Measurements from ENCODE around the gene ITGA1.
A peak's percentile ranks its signal among the peaks of the same experiment; 100 is the strongest.
"Not testable (repeated sequence)": the region's sequence is repeated elsewhere in the genome, so short reads cannot be mapped to it uniquely, and the experiment has no call there.

The ITGA1 gene

DNA sequence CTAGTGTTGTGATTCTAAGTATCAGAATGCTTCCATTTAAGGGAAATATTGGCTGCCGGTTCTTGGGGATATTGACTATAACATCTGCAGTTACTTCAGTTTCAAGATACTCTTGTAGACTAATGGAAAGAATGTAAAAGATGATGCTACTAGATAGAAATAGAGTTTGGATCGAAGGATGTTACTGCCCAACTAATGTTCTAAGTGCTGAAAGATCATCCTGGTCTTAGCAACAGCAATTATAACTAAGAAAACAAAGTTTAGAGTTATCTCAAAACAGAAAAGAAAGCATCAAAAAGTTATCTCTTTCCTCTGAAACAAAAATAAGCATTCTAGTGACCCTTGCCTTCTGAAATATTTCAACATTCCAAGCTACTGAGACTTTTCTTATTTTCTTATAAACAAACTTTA is 49.9 kb downstream of the ITGA1 start:
- DNase-seq: no peak

DNA sequence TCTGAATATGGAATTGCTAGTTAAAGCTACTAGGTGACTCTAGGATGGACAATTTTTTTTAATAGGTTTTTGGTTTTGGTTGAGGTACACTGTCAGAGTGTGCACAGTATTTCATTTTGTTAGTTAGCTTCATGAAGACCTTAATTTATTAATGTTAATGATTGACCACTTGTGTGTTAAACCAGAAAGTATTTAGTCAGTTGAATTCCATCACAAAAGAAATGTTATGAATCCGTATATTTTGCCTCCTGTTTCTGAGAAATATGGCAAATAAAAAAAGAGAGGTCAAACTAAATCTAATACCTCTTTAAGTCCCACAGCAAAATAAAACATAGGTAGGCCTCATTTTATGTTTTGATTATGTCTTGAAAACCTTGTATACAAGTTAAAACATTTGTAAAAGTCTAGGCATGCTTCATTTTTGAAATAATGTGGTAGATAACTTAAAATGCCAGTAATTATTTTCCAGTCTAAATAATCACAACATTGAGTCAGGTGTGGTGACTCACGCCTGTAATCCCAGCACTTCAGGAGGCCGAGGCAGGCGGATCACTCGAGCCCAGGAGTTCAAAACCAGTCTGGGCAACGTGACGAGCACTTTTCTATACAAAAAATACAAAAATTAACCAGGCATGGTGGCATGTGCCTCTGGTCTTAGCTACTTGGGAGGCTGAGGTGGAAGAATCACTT is 50.8 kb downstream of the ITGA1 start:
- DNase-seq: no peak

DNA sequence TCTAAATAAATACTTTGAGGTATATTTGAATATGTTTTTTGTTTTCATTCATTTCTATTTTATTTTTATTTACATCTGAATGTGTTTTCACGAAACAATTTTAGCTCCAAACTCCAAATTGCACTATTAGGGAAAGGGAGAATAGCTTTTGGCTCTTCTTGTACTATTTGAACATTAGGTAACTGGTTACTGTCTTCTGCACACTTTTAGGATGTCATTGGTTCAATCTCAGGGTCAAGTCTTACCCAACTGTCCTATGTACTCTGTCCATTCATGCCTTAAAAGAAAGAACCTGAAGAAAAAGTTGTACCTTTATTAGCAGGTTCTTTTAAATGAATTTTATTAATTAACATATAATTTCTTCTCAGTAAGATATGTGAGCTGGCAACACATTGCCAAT is 51.6 kb downstream of the ITGA1 start:
- no peak for DNase-seq

DNA sequence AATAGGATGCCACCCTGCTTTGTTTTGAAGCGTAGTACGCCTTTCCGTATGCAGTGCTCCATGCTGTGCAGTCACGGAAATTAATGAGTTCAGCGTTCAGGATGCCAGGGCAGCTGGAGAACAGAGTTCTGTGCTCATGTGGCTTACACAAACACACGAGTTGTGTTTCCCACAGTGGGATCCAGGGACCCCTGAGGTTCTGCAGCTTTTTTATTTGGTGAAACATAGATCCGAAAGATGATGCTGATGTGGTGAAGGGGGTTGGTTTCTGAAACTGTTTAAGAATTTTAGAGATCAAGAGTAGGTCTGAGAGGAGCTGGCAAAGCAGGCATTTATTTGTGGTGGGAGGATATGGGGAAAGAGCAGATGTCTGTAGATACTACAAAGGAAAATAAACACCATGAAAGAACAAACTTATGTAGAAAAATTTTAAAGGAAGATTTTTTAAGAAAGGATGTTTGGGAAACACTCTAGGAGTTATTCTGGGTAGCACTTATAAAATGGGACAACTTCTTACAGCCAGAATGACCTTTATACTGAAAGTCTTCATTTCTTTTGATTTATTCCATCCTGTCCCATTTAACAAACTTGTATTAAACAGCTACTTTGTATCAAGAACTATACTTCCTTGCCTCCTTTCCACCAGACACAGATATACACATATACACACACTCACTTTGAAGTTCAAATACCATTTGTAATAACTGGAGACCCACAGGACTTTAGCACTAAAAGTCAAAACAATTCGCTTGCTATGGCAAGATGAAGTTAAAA is 52.7 kb downstream of the ITGA1 start:
- peak; percentile 81 for DNase-seq

DNA sequence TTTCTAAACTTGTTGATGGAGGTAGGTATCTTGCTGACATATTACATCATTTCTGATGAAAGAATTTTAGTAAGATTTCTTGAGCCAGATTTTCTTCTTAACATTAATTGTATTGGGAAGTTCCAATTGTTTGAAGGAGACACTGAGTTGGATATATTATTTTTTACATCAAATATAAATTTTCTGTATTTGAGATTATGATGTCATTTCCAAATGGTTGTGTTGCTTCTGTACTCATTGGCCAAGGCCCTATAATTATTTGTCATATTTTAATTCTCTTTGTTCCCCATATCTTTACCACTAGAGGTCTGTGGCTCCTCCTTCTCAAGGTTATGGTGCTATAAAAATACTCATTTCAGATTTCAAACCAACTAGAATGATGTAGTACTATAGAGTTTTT is 53.4 kb downstream of the ITGA1 start:
- DNase-seq: no peak

DNA sequence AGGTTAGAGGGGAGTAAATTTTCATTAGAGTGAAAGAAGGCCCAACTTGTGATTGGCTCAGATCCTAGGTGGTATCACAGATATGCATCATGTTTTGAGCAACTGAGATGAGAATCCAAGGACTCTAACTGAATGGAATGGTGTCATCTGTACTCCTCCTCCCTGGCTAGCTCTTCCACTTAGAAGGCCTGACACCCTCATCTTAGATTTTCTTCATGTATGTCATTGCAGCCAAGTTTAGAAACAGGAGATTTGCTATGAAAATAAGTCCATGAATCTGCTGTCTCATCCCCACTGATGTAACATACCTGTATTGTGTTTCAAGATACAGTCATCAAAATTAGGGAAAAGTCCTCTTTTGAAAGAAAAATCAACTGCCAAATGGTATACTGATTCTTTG is 54.4 kb downstream of the ITGA1 start:
- DNase-seq: no peak

DNA sequence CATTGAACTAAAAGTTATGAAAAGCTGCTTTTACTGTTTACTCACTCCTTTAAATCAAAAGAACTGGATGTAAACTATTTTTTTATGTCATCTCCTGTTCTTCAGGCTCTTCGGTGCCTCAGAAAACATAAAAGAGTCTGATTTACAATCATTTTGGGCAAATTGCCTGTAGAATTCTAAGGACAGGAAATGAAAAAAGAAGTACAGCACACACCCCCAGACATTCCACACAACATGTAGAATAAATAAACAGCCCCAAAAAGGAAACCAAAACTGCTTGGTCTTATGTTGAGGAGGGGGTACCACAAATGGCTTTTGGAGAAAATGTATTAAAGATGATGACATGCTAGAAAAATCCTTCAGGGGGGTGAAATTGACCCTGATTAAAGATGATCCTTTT is 57.2 kb downstream of the ITGA1 start:
- DNase-seq: no peak

DNA sequence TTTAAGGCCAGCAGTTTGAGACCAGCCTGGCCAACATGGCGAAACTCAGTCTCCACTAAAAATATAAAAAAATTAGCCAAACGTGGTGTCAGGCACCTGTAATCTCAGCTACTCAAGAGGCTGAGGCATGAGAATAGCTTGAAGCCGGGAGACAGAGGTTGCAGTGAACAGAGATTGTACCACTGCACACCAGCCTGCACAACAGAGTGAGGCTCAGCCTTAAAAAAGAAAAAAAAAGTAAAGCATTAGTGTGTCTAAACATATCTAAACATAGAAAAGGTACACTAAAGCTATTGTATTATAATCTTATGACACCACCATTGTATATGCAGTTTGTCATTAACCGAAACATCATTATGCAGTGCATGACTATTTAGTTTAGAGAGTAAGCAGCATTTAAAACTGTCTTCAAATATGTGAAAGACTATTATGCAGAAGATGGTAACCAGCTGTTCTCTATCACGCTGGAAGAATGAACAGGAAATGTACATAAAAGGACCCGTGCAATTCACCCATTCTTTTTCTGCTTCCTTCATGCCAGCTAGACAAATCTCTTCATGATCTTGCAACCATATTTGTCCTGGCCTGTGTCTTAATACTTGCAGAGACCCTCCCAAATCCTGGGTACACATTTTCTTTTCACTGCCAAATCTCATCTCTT is 58.6 kb downstream of the ITGA1 start:
- DNase-seq: peak; percentile 11

DNA sequence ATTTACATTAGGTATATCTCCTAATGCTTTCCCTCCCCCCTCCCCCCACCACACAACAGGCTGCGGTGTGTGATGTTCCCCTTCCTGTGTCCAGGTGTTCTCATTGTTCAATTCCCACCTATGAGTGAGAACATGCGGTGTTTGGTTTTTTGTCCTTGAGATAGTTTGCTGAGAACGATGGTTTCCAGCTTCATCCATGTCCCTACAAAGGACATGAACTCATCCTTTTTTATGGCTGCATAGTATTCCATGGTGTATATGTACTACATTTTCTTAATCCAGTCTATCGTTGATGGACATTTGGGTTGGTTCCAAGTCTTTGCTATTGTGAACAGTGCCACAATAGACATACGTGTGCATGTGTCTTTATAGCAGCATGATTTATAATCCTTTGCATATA is 61.0 kb downstream of the ITGA1 start:
- DNase-seq: not testable (repeated sequence)

DNA sequence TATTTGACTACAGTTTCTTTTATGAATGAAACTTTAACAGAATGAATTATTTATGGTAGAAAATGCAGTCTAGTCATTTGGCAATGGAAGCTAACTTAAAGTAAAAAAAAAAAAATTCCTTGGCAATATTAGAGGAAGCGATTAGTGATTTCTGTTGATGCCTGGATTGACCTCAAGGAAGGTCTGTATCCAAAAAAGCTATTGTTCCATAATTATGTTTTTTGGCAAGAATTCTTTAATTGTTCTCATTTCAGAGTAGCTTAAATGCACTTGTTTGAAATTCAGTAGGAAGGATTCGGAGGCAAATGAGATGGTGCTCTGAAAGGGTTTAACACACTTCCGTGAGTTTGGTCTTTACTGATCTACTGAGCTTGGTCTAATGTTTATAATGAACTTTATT is 61.8 kb downstream of the ITGA1 start:
- DNase-seq: no peak

DNA sequence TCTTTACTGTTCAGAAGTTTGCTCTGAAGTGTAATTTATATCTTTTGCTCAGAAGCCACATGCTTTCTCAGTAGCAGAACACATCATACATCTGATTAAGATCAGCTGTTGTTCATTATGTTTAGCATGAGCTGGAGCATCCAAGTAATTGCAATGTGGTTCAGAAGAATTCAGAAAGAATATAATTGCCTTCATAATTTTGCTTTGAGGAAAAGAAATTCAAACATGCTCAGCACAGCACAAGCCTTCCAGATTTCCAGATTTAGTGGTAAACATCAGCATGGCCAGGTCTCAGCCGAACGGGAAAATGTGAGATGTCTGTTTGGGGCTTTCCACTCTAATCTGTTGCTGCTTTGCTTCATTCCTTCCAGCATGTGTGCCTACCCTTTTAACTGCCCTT is 65.9 kb downstream of the ITGA1 start:
- DNase-seq: no peak

DNA sequence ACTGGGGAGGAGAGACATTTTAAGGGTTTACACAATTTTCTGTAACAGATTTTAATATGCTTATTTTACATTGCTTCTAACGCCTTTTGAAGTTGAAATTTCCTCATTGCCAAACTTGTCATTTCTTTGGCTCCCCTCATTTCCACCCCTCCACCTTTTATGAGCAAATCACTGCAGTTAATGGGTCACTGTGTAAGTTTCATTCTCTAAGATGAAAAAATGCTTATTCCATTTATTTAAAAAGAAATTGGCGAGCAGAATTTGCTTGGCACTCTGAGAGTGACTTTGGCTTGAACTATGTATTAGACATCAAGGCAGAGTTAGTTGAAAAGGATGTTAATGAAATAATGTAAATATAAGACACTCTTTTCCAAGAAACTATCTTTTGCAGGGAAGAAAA is 66.6 kb downstream of the ITGA1 start:
- DNase-seq: no peak

DNA sequence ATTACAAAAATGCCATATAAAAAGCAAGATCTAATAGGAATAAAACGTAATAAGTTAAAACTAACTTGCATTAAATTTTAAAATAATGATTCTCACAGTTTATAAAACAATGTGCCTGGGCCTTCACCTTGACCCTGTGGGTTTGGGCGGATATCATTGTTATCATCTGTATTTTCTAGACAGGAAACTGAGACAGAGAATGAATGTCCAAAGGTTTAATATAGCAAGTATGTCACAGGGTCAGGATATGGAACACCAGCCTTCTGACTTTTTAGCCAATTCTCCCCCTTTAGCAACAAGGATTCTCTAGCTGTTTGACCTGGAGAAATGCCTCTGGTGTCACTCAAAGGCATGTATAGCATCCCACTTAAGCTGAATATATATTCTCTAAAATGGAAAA is 67.2 kb downstream of the ITGA1 start:
- DNase-seq: no peak

DNA sequence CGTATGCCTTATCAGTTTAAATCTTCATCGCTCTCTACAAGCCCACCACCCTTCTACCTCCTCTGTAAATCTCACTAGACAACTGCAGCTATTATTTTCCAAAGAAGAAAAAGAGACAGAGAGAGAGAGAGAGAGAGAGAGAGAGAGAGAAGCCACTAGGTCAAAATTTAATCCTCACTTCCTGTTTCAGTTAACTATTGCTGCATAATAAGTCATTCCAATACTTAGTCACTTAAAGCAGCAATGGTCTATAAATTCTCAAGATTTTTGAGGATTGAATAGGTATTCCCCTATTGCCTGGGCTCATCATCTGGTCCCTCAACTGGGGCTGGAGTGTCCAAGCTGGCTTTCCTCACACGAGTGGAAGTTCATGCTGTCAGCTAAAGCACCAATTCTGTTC is 68.8 kb downstream of the ITGA1 start:
- no peak for DNase-seq

DNA sequence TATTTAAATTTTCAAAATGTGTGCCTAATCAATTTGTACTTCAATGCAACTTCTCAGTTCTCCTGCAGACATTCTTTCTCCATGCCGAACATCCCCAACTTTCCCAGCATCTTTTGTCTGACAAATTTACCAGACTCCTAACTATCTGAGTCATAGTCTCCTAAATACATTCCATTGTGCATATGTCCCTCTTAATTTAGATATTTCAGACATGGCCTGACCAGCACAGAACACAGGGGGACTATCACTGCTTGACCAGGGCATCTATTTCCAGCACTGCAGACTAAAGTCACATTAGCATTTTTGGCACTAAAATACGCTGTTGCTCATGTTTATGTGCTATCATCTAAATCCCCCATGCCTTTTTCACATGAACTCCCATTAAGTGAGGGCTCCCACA is 71.9 kb downstream of the ITGA1 start:
- no peak for DNase-seq

DNA sequence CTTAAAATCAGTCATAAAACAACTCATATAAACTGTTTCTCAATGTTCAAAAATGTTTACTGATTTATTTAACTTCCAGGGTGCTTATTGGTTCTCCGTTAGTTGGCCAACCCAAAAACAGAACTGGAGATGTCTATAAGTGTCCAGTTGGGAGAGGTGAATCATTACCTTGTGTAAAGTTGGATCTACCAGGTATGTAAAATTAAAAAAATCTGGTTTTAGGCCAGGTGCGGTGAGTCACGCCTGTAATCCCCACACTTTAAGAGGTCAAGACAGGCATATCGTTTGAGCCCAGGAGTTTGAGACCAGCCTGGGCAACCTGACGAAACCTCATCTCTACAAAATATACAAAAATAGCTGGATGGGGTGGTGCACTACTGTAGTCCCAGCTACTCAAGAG is 73.7 kb downstream of the ITGA1 start:
- DNase-seq: no peak

DNA sequence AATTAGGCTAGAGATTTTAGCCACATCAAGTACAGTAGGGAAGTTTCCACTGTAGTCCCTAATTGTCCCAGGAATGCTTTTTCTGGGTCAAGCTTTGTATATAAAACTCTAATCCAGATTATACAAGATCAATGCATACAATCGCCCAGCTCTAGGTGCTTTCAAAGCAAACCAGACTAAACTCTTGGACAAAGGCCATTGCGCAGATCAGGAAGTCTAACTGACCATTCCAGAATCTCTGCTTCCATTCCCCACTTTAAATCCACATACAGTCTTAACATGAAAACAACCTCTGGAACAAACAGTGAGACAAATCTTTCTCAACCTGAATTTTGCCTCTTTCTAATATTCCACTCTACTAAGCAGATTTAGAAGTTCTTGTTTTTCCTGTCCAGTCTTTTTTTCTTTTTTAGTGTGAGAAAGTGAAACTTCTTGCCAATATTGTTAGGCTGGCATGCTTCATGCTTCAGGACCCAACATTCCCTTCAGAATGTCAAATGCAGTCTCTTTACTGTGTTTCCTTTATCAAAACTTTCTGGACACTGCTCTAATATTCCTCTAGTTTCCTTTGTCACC is 76.1 kb downstream of the ITGA1 start:
- no peak for DNase-seq

DNA sequence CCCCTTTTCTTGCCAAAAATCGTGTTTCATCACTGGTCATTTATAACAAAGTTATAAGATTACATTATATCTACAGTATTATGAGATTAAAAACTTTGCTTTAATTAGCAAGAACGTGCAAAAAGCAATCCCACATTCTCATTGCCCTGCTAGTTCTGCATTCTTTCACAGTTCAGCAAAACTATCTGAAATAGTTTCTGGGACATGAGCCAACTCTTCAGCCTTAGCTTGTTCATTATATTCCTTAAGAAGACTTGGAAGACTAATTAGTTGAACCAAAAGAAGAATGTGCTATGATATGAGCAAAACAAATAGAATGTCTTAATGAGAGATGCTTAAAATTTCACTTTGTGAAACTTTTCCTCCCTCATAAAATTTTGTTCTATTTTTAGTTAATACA is 76.7 kb downstream of the ITGA1 start:
- DNase-seq: no peak

DNA sequence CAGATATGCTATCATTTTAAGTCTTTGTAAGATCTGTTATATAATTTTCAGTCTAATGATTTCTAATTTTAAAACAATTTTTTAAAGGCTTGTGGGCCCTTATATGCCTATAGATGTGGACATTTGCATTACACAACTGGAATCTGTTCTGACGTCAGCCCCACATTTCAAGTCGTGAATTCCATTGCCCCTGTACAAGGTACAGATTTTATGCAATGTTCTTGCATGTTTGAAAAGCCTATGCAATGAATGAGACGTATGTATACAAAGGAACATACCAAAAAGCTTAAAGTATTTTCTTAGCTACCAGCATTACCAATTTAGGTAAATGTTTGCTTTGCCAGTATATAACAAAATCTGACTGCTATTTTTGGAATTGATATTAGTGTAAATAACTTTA is 77.2 kb downstream of the ITGA1 start:
- no peak for DNase-seq

DNA sequence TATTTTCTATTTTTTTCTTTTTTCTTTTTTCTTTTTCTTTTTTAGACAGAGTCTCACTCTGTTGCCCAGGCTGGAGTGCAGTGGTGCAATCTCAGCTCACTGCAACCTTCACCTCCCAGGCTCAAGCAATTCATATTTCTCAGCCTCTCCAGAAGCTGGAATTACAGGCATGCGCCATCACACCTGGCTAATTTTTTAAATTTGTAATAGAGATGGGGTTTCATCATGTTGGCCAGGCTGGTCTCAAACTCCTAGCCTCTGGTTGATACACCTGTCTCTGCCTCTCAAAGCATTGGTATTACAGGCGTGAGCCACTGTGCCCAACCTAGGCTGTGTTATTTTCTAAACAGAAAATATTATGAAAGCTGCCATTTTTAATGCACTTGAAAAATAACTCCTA is 78.3 kb downstream of the ITGA1 start:
- DNase-seq: not testable (repeated sequence)

DNA sequence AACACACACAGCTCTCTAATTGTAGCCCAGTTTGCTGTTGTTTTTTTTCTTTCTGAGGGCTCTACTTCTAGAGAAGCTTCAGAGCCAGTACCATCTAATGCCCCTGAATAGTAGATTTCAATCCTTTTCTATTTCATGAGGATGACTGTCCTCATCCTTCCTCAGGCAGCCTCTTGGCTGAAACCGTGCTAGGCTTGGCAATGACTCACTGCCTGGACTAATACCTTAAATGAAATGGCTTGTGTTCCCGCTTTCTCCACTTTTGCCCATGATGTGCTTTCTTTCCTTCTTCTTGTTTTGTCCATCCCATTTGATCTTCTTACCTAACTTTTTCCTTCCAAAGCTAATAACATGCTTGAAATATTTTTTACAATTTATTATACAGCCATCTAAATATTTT is 80.1 kb downstream of the ITGA1 start:
- no peak for DNase-seq

DNA sequence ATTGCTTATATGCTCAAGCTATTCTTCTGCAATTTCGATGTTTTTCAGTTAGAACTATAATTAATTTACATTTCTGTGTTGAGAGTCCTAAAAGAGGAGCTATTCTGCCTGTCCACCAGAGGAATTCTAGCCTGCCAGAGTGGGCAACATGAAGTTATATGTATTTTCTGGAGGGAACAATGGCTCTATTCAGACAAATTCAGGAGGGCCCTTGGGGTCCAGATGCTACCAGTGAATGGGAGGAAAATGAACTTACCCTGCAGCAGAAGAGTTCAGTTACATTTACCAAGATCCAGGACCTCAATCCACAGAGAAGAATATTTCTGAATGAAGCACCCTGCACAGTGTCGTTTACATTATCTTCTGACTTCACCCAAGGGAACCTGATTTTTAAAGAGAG is 80.7 kb downstream of the ITGA1 start:
- DNase-seq: no peak

DNA sequence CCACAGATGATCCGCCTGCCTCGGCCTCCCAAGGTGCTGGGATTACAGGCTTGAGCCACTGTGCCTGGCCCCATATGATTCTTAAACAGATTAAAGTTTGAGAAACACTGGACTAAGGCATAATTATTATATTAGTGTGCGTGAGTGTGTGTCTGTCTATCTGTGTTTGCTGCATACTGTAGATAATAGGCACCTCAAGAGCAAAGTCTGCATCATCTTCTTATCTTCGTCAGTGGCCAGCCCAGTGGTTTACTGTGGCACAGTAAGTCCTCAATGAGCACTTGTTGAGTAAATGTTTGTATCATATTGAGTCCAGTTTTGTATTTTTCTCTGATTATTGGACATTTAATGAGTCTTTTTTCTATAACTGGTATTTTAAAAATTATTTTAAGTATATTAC is 81.7 kb downstream of the ITGA1 start:
- DNase-seq: no peak

DNA sequence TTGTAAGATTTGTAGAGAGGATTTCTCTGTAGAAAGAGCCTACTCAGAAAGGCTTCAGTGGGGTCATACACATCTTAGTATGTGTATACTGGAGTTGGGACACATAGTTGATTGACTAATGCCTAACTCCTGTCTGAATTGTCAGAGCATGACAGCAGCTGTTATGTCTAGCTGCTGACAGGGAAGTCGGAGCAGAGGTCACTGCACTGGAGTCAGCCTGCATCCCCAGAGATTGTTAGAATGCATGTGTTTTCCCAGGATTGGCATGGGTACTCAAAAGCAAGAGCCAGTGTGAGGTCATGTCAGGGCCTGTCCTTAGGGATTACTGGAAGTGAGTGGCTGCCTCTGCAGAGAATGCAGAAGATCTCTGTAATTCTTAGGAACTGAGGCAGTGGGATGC is 82.7 kb downstream of the ITGA1 start:
- no peak for DNase-seq
